ENCODE measurements around the gene SLC35G2.

SLC35G2 gene

DNA sequence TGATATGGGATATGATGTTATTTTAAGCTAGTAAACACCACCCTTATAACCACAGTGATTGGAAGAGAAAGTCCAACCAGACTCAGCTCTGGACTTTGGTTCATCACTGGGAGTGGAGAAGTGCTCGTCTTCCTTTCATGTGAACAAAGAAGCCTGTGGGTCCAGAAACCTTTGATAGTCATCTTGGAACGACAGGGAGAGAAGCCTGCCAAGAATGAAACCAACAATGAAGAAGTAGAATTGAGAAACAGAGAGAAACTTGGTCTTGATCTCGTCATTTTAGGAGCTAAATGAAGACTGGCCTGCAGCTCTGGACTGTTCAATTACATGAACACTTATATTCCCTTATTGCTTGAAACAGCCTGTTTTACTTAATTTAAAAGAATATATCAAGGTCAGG lies 13.1 kb upstream of the SLC35G2 start:
- H3K9me3 ChIP-seq (replicated peaks; ENCODE audit: insufficient read depth, low read length), result no peaks in the 10 kb centered on the region
- no peak overlapping the region for H3K4me2 ChIP-seq (ENCODE audit: low read depth, low read length)
- no peak overlapping the region for H3K27ac ChIP-seq (ENCODE audit: low read length)
- no peak overlapping the region for H2AFZ ChIP-seq (ENCODE audit: low read length)
- no peaks in the 10 kb centered on the region for H3K4me1 ChIP-seq (ENCODE audit: low read length)
- no peaks in the 10 kb centered on the region for H3F3A ChIP-seq (ENCODE audit: insufficient read depth, low read length)
- no peaks in the 10 kb centered on the region for H3K79me2 ChIP-seq (ENCODE audit: low read length)
- TF ChIP-seq, protein P1, sequence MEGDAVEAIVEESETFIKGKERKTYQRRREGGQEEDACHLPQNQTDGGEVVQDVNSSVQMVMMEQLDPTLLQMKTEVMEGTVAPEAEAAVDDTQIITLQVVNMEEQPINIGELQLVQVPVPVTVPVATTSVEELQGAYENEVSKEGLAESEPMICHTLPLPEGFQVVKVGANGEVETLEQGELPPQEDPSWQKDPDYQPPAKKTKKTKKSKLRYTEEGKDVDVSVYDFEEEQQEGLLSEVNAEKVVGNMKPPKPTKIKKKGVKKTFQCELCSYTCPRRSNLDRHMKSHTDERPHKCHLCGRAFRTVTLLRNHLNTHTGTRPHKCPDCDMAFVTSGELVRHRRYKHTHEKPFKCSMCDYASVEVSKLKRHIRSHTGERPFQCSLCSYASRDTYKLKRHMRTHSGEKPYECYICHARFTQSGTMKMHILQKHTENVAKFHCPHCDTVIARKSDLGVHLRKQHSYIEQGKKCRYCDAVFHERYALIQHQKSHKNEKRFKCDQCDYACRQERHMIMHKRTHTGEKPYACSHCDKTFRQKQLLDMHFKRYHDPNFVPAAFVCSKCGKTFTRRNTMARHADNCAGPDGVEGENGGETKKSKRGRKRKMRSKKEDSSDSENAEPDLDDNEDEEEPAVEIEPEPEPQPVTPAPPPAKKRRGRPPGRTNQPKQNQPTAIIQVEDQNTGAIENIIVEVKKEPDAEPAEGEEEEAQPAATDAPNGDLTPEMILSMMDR (IDR thresholded peaks at IDR 0.05; ENCODE audit: low read length), result no peak
- no peak for TF ChIP-seq EZH2phosphoT487 (IDR thresholded peaks at IDR 0.05; ENCODE audit: low read length)
- TF ChIP-seq EZH2 (optimal IDR thresholded peaks at IDR 0.05; ENCODE audit: low read depth, low read length), result no peak
- no peak overlapping the region for H3K9ac ChIP-seq (ENCODE audit: low read length)
- H4K20me1 ChIP-seq (ENCODE audit: insufficient read depth, low read length), result no peaks in the 10 kb centered on the region
- H3K9me2 ChIP-seq (replicated peaks; ENCODE audit: insufficient read depth, low read length), result no peaks in the 10 kb centered on the region
- no peak for DNase-seq
- no peaks in the 10 kb centered on the region for H3K27me3 ChIP-seq (replicated peaks; ENCODE audit: insufficient read depth, low read length)
- H3K36me3 ChIP-seq (replicated peaks; ENCODE audit: insufficient read depth, low read length), result no peaks in the 10 kb centered on the region
- no peak overlapping the region for H3K4me3 ChIP-seq (ENCODE audit: low read length)

DNA sequence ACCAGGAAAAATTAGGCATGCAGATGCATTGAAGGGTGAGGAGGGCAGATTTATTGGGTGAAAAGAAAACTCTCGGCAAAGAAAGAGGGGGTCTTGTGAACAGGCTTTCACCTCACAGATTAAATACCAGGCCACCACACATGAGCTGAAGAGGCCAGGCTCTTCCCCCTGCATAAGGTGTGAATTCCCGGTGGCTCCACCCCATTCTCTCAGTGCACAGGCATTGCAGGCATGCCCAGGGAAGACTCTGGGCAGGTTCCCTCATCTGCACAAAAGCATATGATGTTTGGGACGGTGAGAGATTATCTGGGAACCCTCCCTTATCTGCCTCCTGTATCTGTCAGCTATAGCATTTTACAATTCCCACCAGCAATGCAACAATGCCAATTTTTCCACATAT lies 7.2 kb upstream of the SLC35G2 start:
- Histone ChIP-seq H2AFZ (ENCODE audit: low read length) (no peak overlapping the region), H3K9me2 (replicated peaks; ENCODE audit: insufficient read depth, low read length) (no peaks in the 10 kb centered on the region), H3K4me3 (ENCODE audit: low read length) (no peak overlapping the region), H3K4me1 (ENCODE audit: low read length) (no peaks in the 10 kb centered on the region), H4K20me1 (ENCODE audit: insufficient read depth, low read length) (no peaks in the 10 kb centered on the region), H3K36me3 (replicated peaks; ENCODE audit: insufficient read depth, low read length) (no peaks in the 10 kb centered on the region), H3K27ac (ENCODE audit: low read length) (no peak overlapping the region), H3K79me2 (ENCODE audit: low read length) (no peaks in the 10 kb centered on the region), H3K9me3 (replicated peaks; ENCODE audit: insufficient read depth, low read length) (no peaks in the 10 kb centered on the region), H3K4me2 (ENCODE audit: low read depth, low read length) (no peak overlapping the region), H3K27me3 (replicated peaks; ENCODE audit: insufficient read depth, low read length) (no peaks in the 10 kb centered on the region), H3K9ac (ENCODE audit: low read length) (no peak overlapping the region), H3F3A (ENCODE audit: insufficient read depth, low read length) (no peaks in the 10 kb centered on the region)
- TF ChIP-seq EZH2 (optimal IDR thresholded peaks at IDR 0.05; ENCODE audit: low read depth, low read length) (no peak), EZH2phosphoT487 (IDR thresholded peaks at IDR 0.05; ENCODE audit: low read length) (no peak)
- TF ChIP-seq, protein P1 (IDR thresholded peaks at IDR 0.05; ENCODE audit: low read length), result no peak
- DNase-seq, result no peak

DNA sequence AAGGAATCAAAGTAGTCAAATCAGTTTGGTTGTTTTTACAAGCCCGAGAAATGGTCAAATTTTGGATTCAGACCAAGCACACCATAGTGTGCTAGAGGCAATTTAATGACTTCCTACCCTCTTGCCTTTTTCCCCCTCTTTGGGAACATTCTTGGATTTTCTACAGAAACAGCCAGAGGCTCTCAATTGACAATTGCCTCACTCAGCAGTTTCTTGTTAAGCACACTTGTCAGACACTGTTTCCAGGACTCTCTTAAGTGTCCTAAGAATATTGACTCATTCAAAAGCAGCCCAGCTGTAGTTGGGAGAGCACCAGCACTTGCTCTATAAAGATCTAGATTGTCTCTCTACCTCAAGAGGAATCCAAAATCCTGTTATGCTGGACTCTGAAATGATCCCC lies 1.5 kb upstream of the SLC35G2 start:
- TF ChIP-seq, protein P1 (IDR thresholded peaks at IDR 0.05; ENCODE audit: low read length), result no peak
- TF ChIP-seq EZH2phosphoT487 (IDR thresholded peaks at IDR 0.05; ENCODE audit: low read length), result no peak
- no peak for TF ChIP-seq EZH2 (optimal IDR thresholded peaks at IDR 0.05; ENCODE audit: low read depth, low read length)
- Histone ChIP-seq H3K27me3 (replicated peaks; ENCODE audit: insufficient read depth, low read length) (peaks cover 14% of the 10 kb centered on the region), H3F3A (ENCODE audit: insufficient read depth, low read length) (no peaks in the 10 kb centered on the region), H3K36me3 (replicated peaks; ENCODE audit: insufficient read depth, low read length) (no peaks in the 10 kb centered on the region), H3K9me2 (replicated peaks; ENCODE audit: insufficient read depth, low read length) (no peaks in the 10 kb centered on the region), H3K4me2 (ENCODE audit: low read depth, low read length) (no peak overlapping the region), H3K4me1 (ENCODE audit: low read length) (no peaks in the 10 kb centered on the region), H3K4me3 (ENCODE audit: low read length) (no peak overlapping the region), H3K9ac (ENCODE audit: low read length) (no peak overlapping the region), H4K20me1 (ENCODE audit: insufficient read depth, low read length) (no peaks in the 10 kb centered on the region), H3K9me3 (replicated peaks; ENCODE audit: insufficient read depth, low read length) (no peaks in the 10 kb centered on the region), H3K79me2 (ENCODE audit: low read length) (no peaks in the 10 kb centered on the region), H2AFZ (ENCODE audit: low read length) (no peak overlapping the region), H3K27ac (ENCODE audit: low read length) (no peak overlapping the region)
- DNase-seq, result no peak
